K562 (cell line): ENCODE results near the gene MFSD12. TPM values are rescaled to one million over a fixed set of nuclear protein-coding genes. Genes with fewer than 3 reads are reported as not detected.
A peak's percentile ranks its signal among the peaks of the same experiment; 100 is the strongest.

Experiments used
- ARID4B ChIP-seq: sonication (generic); formaldehyde crosslinking; IDR thresholded peaks from 2 replicates; pipeline ENCODE4 v1.8.0; 2022; ENCODE audit warnings: mild to moderate bottlenecking, missing genetic modification reagents
- BRCA1 ChIP-seq, 2 experiments: fragments of 450-650 bp in 1 of 2; sonication (generic) in 1 of 2; formaldehyde crosslinking in 1 of 2; IDR thresholded peaks; 2 replicates each; pipeline versions ENCODE4 v1.5.0 to v1.6.1; 2017 to 2020; ENCODE audit warnings: mild to moderate bottlenecking in 1 of 2, missing genetic modification reagents in 1 of 2
- E2F1 ChIP-seq: sonication (generic); formaldehyde crosslinking; IDR thresholded peaks from 2 replicates; pipeline ENCODE4 v1.8.1; 2023; ENCODE audit warnings: mild to moderate bottlenecking, missing genetic modification reagents, moderate library complexity
- FOXK2 ChIP-seq, 2 experiments: fragments of 450-650 bp; IDR thresholded peaks in 1 of 2; conservative IDR thresholded peaks in 1 of 2; 2 replicates each; pipeline ENCODE4 v1.6.1; 2016; ENCODE audit warnings: low read depth in 2 of 2, mild to moderate bottlenecking in 1 of 2
- FOXP1 ChIP-seq: sonication (generic); formaldehyde crosslinking; IDR thresholded peaks from 2 replicates; pipeline ENCODE4 v1.8.0; 2022; ENCODE audit warnings: mild to moderate bottlenecking, missing genetic modification reagents
- GATA2 ChIP-seq: sonication (generic); formaldehyde crosslinking; IDR thresholded peaks from 2 replicates; pipeline ENCODE4 v1.4.0; 2020; ENCODE audit warnings: mild to moderate bottlenecking, missing genetic modification reagents
- HSF4 ChIP-seq: fragments of 250-450 bp; sonication (Bioruptor Pico); IDR thresholded peaks from 2 replicates; pipeline ENCODE4 v2.1.2; 2022; ENCODE audit warnings: mild to moderate bottlenecking, moderate library complexity, borderline replicate concordance
- MAFK ChIP-seq: IDR thresholded peaks from 2 replicates; pipeline ENCODE4 v1.6.1; 2011; ENCODE audit warnings: low read length, improper control_type of control experiment
- MEIS2 ChIP-seq: fragments of 450-650 bp; IDR thresholded peaks from 2 replicates; pipeline ENCODE4 v1.6.1; 2014; ENCODE audit warnings: mild to moderate bottlenecking; ENCODE audit not compliant: partially characterized antibody
- PCBP2 ChIP-seq: fragments of 200-400 bp; formaldehyde crosslinking; IDR thresholded peaks from 2 replicates; pipeline ENCODE4 v1.6.1; 2018; ENCODE audit warnings: low read length, low read depth, mild to moderate bottlenecking, moderate library complexity; ENCODE audit not compliant: poor library complexity, severe bottlenecking
- PML ChIP-seq: IDR thresholded peaks from 2 replicates; pipeline ENCODE4 v1.6.1; 2012; ENCODE audit warnings: low read length, inconsistent platforms
- POU5F1 ChIP-seq: fragments of 150-350 bp; IDR thresholded peaks from 2 replicates; pipeline ENCODE4 v1.6.1; 2014; ENCODE audit warnings: borderline replicate concordance, low read length, low read depth, mild to moderate bottlenecking; ENCODE audit not compliant: partially characterized antibody
- SMAD1 ChIP-seq: fragments of 150-350 bp; IDR thresholded peaks from 2 replicates; pipeline ENCODE4 v1.6.1; 2014; ENCODE audit warnings: low read length, low read depth; ENCODE audit not compliant: partially characterized antibody
- ZKSCAN1 ChIP-seq: fragments of 150-350 bp; IDR thresholded peaks from 2 replicates; pipeline ENCODE4 v1.6.1; 2016; ENCODE audit warnings: low read depth, low read length
- ZNF639 ChIP-seq, 2 experiments: fragments of 200-800 bp in 1 of 2; sonication (Bioruptor generic) in 1 of 2; sonication (generic) in 1 of 2; formaldehyde crosslinking in 1 of 2; IDR thresholded peaks in 1 of 2; conservative IDR thresholded peaks in 1 of 2; 2 replicates each; pipeline versions ENCODE4 v1.5.0 to v1.6.1; 2016 to 2020; ENCODE audit warnings: missing compliant biosample characterization in 1 of 2, missing genetic modification characterization in 1 of 2, missing genetic modification reagents in 1 of 2
- polyA plus RNA-seq, 8 experiments: library from polyadenylated mRNA; depleted of rRNA in 4 of 8; stranded (reverse) in 5 of 8; unstranded in 3 of 8; fragments of >200 nt; fragmentation: Nextera tagmentation in 2 of 8; fragmentation: Illumina TruSeq in 1 of 8; extraction: Ambion mirVana in 2 of 8; extraction: Trizol in 1 of 8; gene quantifications; 2 replicates each; pipeline versions ENCODE4 v1.2.1 to v1.2.3, GENCODE V29; 2011 to 2014; ENCODE audit warnings: inconsistent platforms in 1 of 8, missing spikeins in 1 of 8
- total RNA-seq, 7 experiments: library from RNA; depleted of rRNA in 6 of 7; stranded (reverse); fragments of >200 nt in 6 of 7; fragmentation: Illumina TruSeq in 2 of 7; extraction: Trizol in 2 of 7; gene quantifications; 2 replicates each; pipeline versions ENCODE4 v1.2.1 to v1.2.3, GENCODE V29; 2011 to 2021; ENCODE audit warnings: low replicate concordance in 1 of 7
- TF ChIP-seq, protein P1 (sequence below), 3 experiments: fragments of 200-800 bp in 1 of 3; sonication (Bioruptor generic) in 1 of 3; sonication (generic) in 1 of 3; formaldehyde crosslinking in 1 of 3; IDR thresholded peaks; 2 replicates each; pipeline versions ENCODE4 v1.6.1 to v1.8.0; 2016 to 2022; ENCODE audit warnings: mild to moderate bottlenecking in 2 of 3, missing compliant biosample characterization in 2 of 3, missing genetic modification characterization in 2 of 3, missing genetic modification reagents in 1 of 3
- TF ChIP-seq, protein P2 (sequence below): fragments of 450-650 bp; IDR thresholded peaks from 2 replicates; pipeline ENCODE4 v1.6.1; 2016

MFSD12 gene
- total and polyA plus RNA-seq, 9 of the 15 experiments (the other 6 are each of a cell fraction or from before 2014, with no cell fraction given) = 0.69 to 112 (median 31.8) TPM

- TF ChIP-seq, protein P1, sequence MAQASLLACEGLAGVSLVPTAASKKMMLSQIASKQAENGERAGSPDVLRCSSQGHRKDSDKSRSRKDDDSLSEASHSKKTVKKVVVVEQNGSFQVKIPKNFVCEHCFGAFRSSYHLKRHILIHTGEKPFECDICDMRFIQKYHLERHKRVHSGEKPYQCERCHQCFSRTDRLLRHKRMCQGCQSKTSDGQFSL (CRISPR knock-in tag; IDR thresholded peaks at IDR 0.05) = no peak
- TF ChIP-seq, protein P1 (tag; IDR thresholded peaks at IDR 0.05) = no peak
- TF ChIP-seq MEIS2 (no peak), BRCA1 (IDR thresholded peaks at IDR 0.05) (no peak), BRCA1 (CRISPR knock-in tag; IDR thresholded peaks at IDR 0.05) (no peak), ZNF639 (CRISPR knock-in tag; conservative IDR thresholded peaks at IDR 0.05 in 1 of 2, IDR thresholded peaks at IDR 0.05 in 1 of 2) (0 out of 4 replicates have a peak, but pooled peaks of 1 of the 2 experiments have one; percentile 34), FOXP1 (CRISPR knock-in tag) (no peak), PCBP2 (no peak), POU5F1 (no peak), PML (no peak), GATA2 (CRISPR knock-in tag) (no peak), HSF4 (CRISPR knock-in tag) (no peak), MAFK (peak; percentile 68), ZKSCAN1 (no peak), ARID4B (CRISPR knock-in tag) (no peak), E2F1 (no peak), FOXK2 (conservative IDR thresholded peaks at IDR 0.05 in 1 of 2, IDR thresholded peaks at IDR 0.05 in 1 of 2; ENCODE audit: low read depth in 2 of 2) (peak in 1 of 2 experiments; percentile 60; a peak in 2 of 4 replicates), SMAD1 (no peak)
- TF ChIP-seq, protein P2, sequence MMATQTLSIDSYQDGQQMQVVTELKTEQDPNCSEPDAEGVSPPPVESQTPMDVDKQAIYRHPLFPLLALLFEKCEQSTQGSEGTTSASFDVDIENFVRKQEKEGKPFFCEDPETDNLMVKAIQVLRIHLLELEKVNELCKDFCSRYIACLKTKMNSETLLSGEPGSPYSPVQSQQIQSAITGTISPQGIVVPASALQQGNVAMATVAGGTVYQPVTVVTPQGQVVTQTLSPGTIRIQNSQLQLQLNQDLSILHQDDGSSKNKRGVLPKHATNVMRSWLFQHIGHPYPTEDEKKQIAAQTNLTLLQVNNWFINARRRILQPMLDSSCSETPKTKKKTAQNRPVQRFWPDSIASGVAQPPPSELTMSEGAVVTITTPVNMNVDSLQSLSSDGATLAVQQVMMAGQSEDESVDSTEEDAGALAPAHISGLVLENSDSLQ = no peak
Measured at GRCh38 chr19:3503036-3503572, 54.3 kb downstream of the MFSD12 start (continued).
